Measurements from ENCODE around the gene SULT1A2. TPM values are rescaled to one million over a fixed set of nuclear protein-coding genes. Genes with fewer than 3 reads are reported as not detected.

SULT1A2 gene
- total RNA-seq, 2 experiments from 2014 or later = 0.91 to 1.0 TPM

- H3K4me3 Mint-ChIP-seq = no peak overlapping the region
- DNase-seq (no peak), ATAC-seq (ENCODE audit: low read depth) (no peak)
- POLR2A ChIA-PET = no interaction called here
- no peak overlapping the region for H3K27ac Mint-ChIP-seq
- H3K4me1 Mint-ChIP-seq = peaks cover 14% of the 10 kb centered on the region
- peaks cover 8% of the 10 kb centered on the region for H3K36me3 Mint-ChIP-seq
- no peaks in the 10 kb centered on the region for H3K9me3 Mint-ChIP-seq
- H3K27me3 Mint-ChIP-seq = no peaks in the 10 kb centered on the region
Measured at GRCh38 chr16:28592511-28592910, 4.3 kb downstream of the SULT1A2 start.

- ATAC-seq (ENCODE audit: low read depth) = no peak
- DNase-seq = no peak
- Mint-ChIP-seq H3K9me3 (no peaks in the 10 kb centered on the region), H3K36me3 (peaks cover 8% of the 10 kb centered on the region), H3K27ac (no peak overlapping the region), H3K27me3 (no peaks in the 10 kb centered on the region), H3K4me3 (no peak overlapping the region), H3K4me1 (peaks cover 8% of the 10 kb centered on the region)
- POLR2A ChIA-PET = no interaction called here
Measured at GRCh38 chr16:28591355-28591754, 5.5 kb downstream of the SULT1A2 start.

- no peak for DNase-seq
- no peak for ATAC-seq (ENCODE audit: low read depth)
- Mint-ChIP-seq H3K4me1 (peaks cover 8% of the 10 kb centered on the region), H3K4me3 (no peak overlapping the region), H3K9me3 (no peaks in the 10 kb centered on the region), H3K27ac (no peak overlapping the region), H3K27me3 (no peaks in the 10 kb centered on the region), H3K36me3 (peaks cover 8% of the 10 kb centered on the region)
- POLR2A ChIA-PET = no interaction called here
Measured at GRCh38 chr16:28590384-28591340, 6.2 kb downstream of the SULT1A2 start.

- Mint-ChIP-seq H3K4me3 (no peak overlapping the region), H3K27me3 (no peaks in the 10 kb centered on the region), H3K27ac (no peak overlapping the region), H3K36me3 (peaks cover 8% of the 10 kb centered on the region), H3K9me3 (no peaks in the 10 kb centered on the region), H3K4me1 (peaks cover 8% of the 10 kb centered on the region)
- DNase-seq = no peak
- ATAC-seq (ENCODE audit: low read depth) = no peak
- POLR2A ChIA-PET = no interaction called here
Measured at GRCh38 chr16:28589930-28590329, 6.9 kb downstream of the SULT1A2 start.

GRCh38 chr16:28589069-28589468, 7.8 kb downstream of the SULT1A2 start:
- Mint-ChIP-seq H3K27ac (no peak overlapping the region), H3K9me3 (no peaks in the 10 kb centered on the region), H3K36me3 (peaks cover 10% of the 10 kb centered on the region), H3K4me1 (peaks cover 8% of the 10 kb centered on the region), H3K4me3 (no peak overlapping the region), H3K27me3 (no peaks in the 10 kb centered on the region)
- no peak for ATAC-seq (ENCODE audit: low read depth)
- no peak for DNase-seq
- POLR2A ChIA-PET = no interaction called here

GRCh38 chr16:28587386-28587785, 9.5 kb downstream of the SULT1A2 start:
- peaks cover 17% of the 10 kb centered on the region for H3K36me3 Mint-ChIP-seq

GRCh38 chr16:28586466-28586865, 10.4 kb downstream of the SULT1A2 start:
- Mint-ChIP-seq H3K27me3 (no peaks in the 10 kb centered on the region), H3K4me3 (no peak overlapping the region), H3K4me1 (no peaks in the 10 kb centered on the region), H3K36me3 (peaks cover 22% of the 10 kb centered on the region), H3K27ac (no peak overlapping the region), H3K9me3 (no peaks in the 10 kb centered on the region)
- POLR2A ChIA-PET = no interaction called here
- DNase-seq (no peak), ATAC-seq (ENCODE audit: low read depth) (no peak)

More at GRCh38 chr16:28587386-28587785, 9.5 kb downstream of the SULT1A2 start:
- no peaks in the 10 kb centered on the region for H3K27me3 Mint-ChIP-seq
- no peak overlapping the region for H3K27ac Mint-ChIP-seq
- POLR2A ChIA-PET = no interaction called here
- H3K4me1 Mint-ChIP-seq = no peaks in the 10 kb centered on the region
- no peaks in the 10 kb centered on the region for H3K9me3 Mint-ChIP-seq
- ATAC-seq (ENCODE audit: low read depth) (no peak), DNase-seq (no peak)
- H3K4me3 Mint-ChIP-seq = no peak overlapping the region

GRCh38 chr16:28585674-28586073, 11.2 kb downstream of the SULT1A2 start:
- no peak for ATAC-seq (ENCODE audit: low read depth)
- DNase-seq = no peak
- no peaks in the 10 kb centered on the region for H3K4me1 Mint-ChIP-seq
- no peaks in the 10 kb centered on the region for H3K27me3 Mint-ChIP-seq
- POLR2A ChIA-PET = no interaction called here
- H3K9me3 Mint-ChIP-seq = no peaks in the 10 kb centered on the region
- peaks cover 22% of the 10 kb centered on the region for H3K36me3 Mint-ChIP-seq
- no peak overlapping the region for H3K27ac Mint-ChIP-seq
- H3K4me3 Mint-ChIP-seq = no peak overlapping the region

GRCh38 chr16:28580726-28581315, 16.0 kb downstream of the SULT1A2 start:
- ATAC-seq (ENCODE audit: low read depth) (no peak), DNase-seq (no peak)
- POLR2A ChIA-PET = interaction anchor here (0.7 kb wide), 1 partner anchor 51 kb away, joined by 4 read pairs; no protein-coding TSS in a partner anchor
- Mint-ChIP-seq H3K4me3 (no peak overlapping the region), H3K9me3 (no peaks in the 10 kb centered on the region), H3K36me3 (peaks cover 20% of the 10 kb centered on the region), H3K27ac (no peak overlapping the region), H3K4me1 (peaks cover 2% of the 10 kb centered on the region), H3K27me3 (no peaks in the 10 kb centered on the region)

- POLR2A ChIA-PET = interaction anchor here (1.1 kb wide), 1 partner anchor 11 kb away, joined by 3 read pairs; no protein-coding TSS in a partner anchor
- H3K4me3 Mint-ChIP-seq = no peak overlapping the region
- no peaks in the 10 kb centered on the region for H3K9me3 Mint-ChIP-seq
- no peaks in the 10 kb centered on the region for H3K27me3 Mint-ChIP-seq
- no peak for ATAC-seq (ENCODE audit: low read depth)
- peaks cover 2% of the 10 kb centered on the region for H3K4me1 Mint-ChIP-seq
- no peak overlapping the region for H3K27ac Mint-ChIP-seq
- no peak for DNase-seq
- peaks cover 3% of the 10 kb centered on the region for H3K36me3 Mint-ChIP-seq
Measured at GRCh38 chr16:28575446-28576109, 21.3 kb downstream of the SULT1A2 start.

- POLR2A ChIA-PET = interaction anchor here (1.1 kb wide), 1 partner anchor 10 kb away, joined by 3 read pairs; no protein-coding TSS in a partner anchor
- no peaks in the 10 kb centered on the region for H3K27me3 Mint-ChIP-seq
- H3K9me3 Mint-ChIP-seq = no peaks in the 10 kb centered on the region
- no peak overlapping the region for H3K4me3 Mint-ChIP-seq
- peaks cover 2% of the 10 kb centered on the region for H3K4me1 Mint-ChIP-seq
- peaks cover 3% of the 10 kb centered on the region for H3K36me3 Mint-ChIP-seq
- no peak for DNase-seq
- H3K27ac Mint-ChIP-seq = no peak overlapping the region
- ATAC-seq (ENCODE audit: low read depth) = no peak
Measured at GRCh38 chr16:28574925-28575324, 21.9 kb downstream of the SULT1A2 start.

- no peak overlapping the region for H3K27ac Mint-ChIP-seq
- H3K9me3 Mint-ChIP-seq = no peaks in the 10 kb centered on the region
- ATAC-seq (ENCODE audit: low read depth) (no peak), DNase-seq (no peak)
- H3K4me3 Mint-ChIP-seq = no peak overlapping the region
- no peaks in the 10 kb centered on the region for H3K27me3 Mint-ChIP-seq
- peaks cover 2% of the 10 kb centered on the region for H3K4me1 Mint-ChIP-seq
- POLR2A ChIA-PET = interaction anchor here (0.6 to 1.1 kb wide), 2 partner anchors 9 to 576 kb away, joined by 3 to 4 read pairs; no protein-coding TSS in a partner anchor
- peaks cover 3% of the 10 kb centered on the region for H3K36me3 Mint-ChIP-seq
Measured at GRCh38 chr16:28573738-28574718, 22.8 kb downstream of the SULT1A2 start.

Measured in activated naive CD8-positive, alpha-beta T cell treated with anti-CD3 and anti-CD28 coated beads, Interleukin-2, amount 10 ng/mL, durations not matched to agents 7 days and 5 days (primary cell).